MG63 (cell line): ENCODE results near the gene IFIH1. TPM values are rescaled to one million over a fixed set of nuclear protein-coding genes. Genes with fewer than 3 reads are reported as not detected.

Experiments used
- DNase-seq: peaks from one replicate; pipeline ENCODE4 v3.0.0-alpha.2; 2020
- H3K27me3 ChIP-seq: fragments of 250-450 bp; sonication (Bioruptor Pico); 2 replicates; pipeline ENCODE4 v1.5.1; 2020; ENCODE audit warnings: mild to moderate bottlenecking, moderate library complexity
- H3K36me3 ChIP-seq: fragments of 250-450 bp; sonication (Bioruptor Pico); 2 replicates; pipeline ENCODE4 v1.5.1; 2020; ENCODE audit warnings: mild to moderate bottlenecking, moderate library complexity
- H3K4me3 ChIP-seq: fragments of 250-450 bp; sonication (Bioruptor Pico); 2 replicates; pipeline ENCODE4 v1.5.1; 2020; ENCODE audit warnings: mild to moderate bottlenecking, moderate library complexity
- H3K9me3 ChIP-seq: fragments of 250-450 bp; sonication (Bioruptor Pico); 2 replicates; pipeline ENCODE4 v1.5.1; 2020; ENCODE audit warnings: mild to moderate bottlenecking, moderate library complexity
- total RNA-seq: library from RNA; depleted of rRNA; stranded (reverse); fragments of >200 nt; shearing (Covaris generic); gene quantifications from 2 replicates; pipeline ENCODE4 v1.2.3, GENCODE V29; 2014; ENCODE audit warnings: low replicate concordance

The IFIH1 gene
- total RNA-seq, 1 experiment from 2014 or later, result 3.5 TPM

- H3K27me3 ChIP-seq, result no peaks in the 10 kb centered on the region
- H3K4me3 ChIP-seq, result no peak overlapping the region
- no peaks in the 10 kb centered on the region for H3K36me3 ChIP-seq
- peak; percentile 67 for DNase-seq
- no peaks in the 10 kb centered on the region; the same call in 1 of the 2 replicates for H3K9me3 ChIP-seq
These were observed 73.9 kb downstream of the IFIH1 start for GRCh38 chr2:162244541-162245031.

- peak overlapping the region; percentile 25 for H3K4me3 ChIP-seq
- no peaks in the 10 kb centered on the region for H3K9me3 ChIP-seq
- H3K27me3 ChIP-seq, result no peaks in the 10 kb centered on the region
- no peaks in the 10 kb centered on the region for H3K36me3 ChIP-seq
- DNase-seq, result no peak
These were observed 74.8 kb downstream of the IFIH1 start for GRCh38 chr2:162243715-162244114.

- no peaks in the 10 kb centered on the region for H3K9me3 ChIP-seq
- DNase-seq, result peak; percentile 42
- H3K36me3 ChIP-seq, result no peaks in the 10 kb centered on the region
- peak within 1 kb of the TSS; percentile 25 for H3K4me3 ChIP-seq
- no peaks in the 10 kb centered on the region for H3K27me3 ChIP-seq
These were observed 75.2 kb downstream of the IFIH1 start, which contains the start of gene FAP for GRCh38 chr2:162243294-162243693. TSS of gene FAP (minus strand) at chr2:162243445. CDS start at chr2:162243327, 118 bp downstream.

GRCh38 chr2:162242586-162243280, 75.8 kb downstream of the IFIH1 start:
- DNase-seq, result no peak
- Histone ChIP-seq H3K27me3 (no peaks in the 10 kb centered on the region), H3K9me3 (no peaks in the 10 kb centered on the region), H3K36me3 (no peaks in the 10 kb centered on the region), H3K4me3 (peak overlapping the region; percentile 25)

- Histone ChIP-seq H3K27me3 (no peaks in the 10 kb centered on the region), H3K4me3 (no peak overlapping the region), H3K9me3 (no peaks in the 10 kb centered on the region), H3K36me3 (no peaks in the 10 kb centered on the region)
- DNase-seq, result no peak
These were observed 76.9 kb downstream of the IFIH1 start for GRCh38 chr2:162241571-162241970.

- no peak for DNase-seq
- Histone ChIP-seq H3K27me3 (no peaks in the 10 kb centered on the region), H3K4me3 (no peak overlapping the region), H3K9me3 (no peaks in the 10 kb centered on the region; the same call in 1 of the 2 replicates), H3K36me3 (no peaks in the 10 kb centered on the region)
These were observed 83.6 kb downstream of the IFIH1 start for GRCh38 chr2:162234620-162235462.

GRCh38 chr2:162233197-162233596, 85.3 kb downstream of the IFIH1 start:
- Histone ChIP-seq H3K27me3 (no peaks in the 10 kb centered on the region), H3K9me3 (no peaks in the 10 kb centered on the region; the same call in 1 of the 2 replicates), H3K4me3 (no peak overlapping the region), H3K36me3 (no peaks in the 10 kb centered on the region)
- DNase-seq, result peak; percentile 40

- no peaks in the 10 kb centered on the region; the same call in 1 of the 2 replicates for H3K9me3 ChIP-seq
- DNase-seq, result no peak
- H3K36me3 ChIP-seq, result no peaks in the 10 kb centered on the region
- no peak overlapping the region for H3K4me3 ChIP-seq
- no peaks in the 10 kb centered on the region for H3K27me3 ChIP-seq
These were observed 85.8 kb downstream of the IFIH1 start for GRCh38 chr2:162232671-162233070.

GRCh38 chr2:162232027-162232426, 86.5 kb downstream of the IFIH1 start:
- H3K4me3 ChIP-seq, result no peak overlapping the region
- no peaks in the 10 kb centered on the region for H3K27me3 ChIP-seq
- H3K9me3 ChIP-seq, result no peaks in the 10 kb centered on the region; the same call in 1 of the 2 replicates
- DNase-seq, result no peak
- H3K36me3 ChIP-seq, result no peaks in the 10 kb centered on the region

- no peaks in the 10 kb centered on the region for H3K27me3 ChIP-seq
- H3K36me3 ChIP-seq, result no peaks in the 10 kb centered on the region
- no peak overlapping the region for H3K4me3 ChIP-seq
- no peaks in the 10 kb centered on the region; the same call in 1 of the 2 replicates for H3K9me3 ChIP-seq
- no peak for DNase-seq
These were observed 87.7 kb downstream of the IFIH1 start for GRCh38 chr2:162230761-162231160.

- DNase-seq, result no peak
- no peaks in the 10 kb centered on the region for H3K36me3 ChIP-seq
- no peak overlapping the region for H3K4me3 ChIP-seq
- no peaks in the 10 kb centered on the region for H3K9me3 ChIP-seq
- no peaks in the 10 kb centered on the region for H3K27me3 ChIP-seq
These were observed 91.6 kb downstream of the IFIH1 start for GRCh38 chr2:162226836-162227235.

GRCh38 chr2:162221064-162221463, 97.4 kb downstream of the IFIH1 start:
- Histone ChIP-seq H3K27me3 (no peaks in the 10 kb centered on the region), H3K36me3 (no peaks in the 10 kb centered on the region), H3K4me3 (no peak overlapping the region), H3K9me3 (no peaks in the 10 kb centered on the region)
- peak; percentile 59 for DNase-seq

GRCh38 chr2:162220368-162220767, 98.1 kb downstream of the IFIH1 start:
- Histone ChIP-seq H3K27me3 (no peaks in the 10 kb centered on the region), H3K36me3 (no peaks in the 10 kb centered on the region), H3K9me3 (no peaks in the 10 kb centered on the region), H3K4me3 (no peak overlapping the region)
- no peak for DNase-seq

GRCh38 chr2:162219426-162219825, 99.1 kb downstream of the IFIH1 start:
- H3K4me3 ChIP-seq, result no peak overlapping the region
- H3K27me3 ChIP-seq, result no peaks in the 10 kb centered on the region
- DNase-seq, result no peak
- no peaks in the 10 kb centered on the region for H3K36me3 ChIP-seq
- H3K9me3 ChIP-seq, result no peaks in the 10 kb centered on the region

- Histone ChIP-seq H3K9me3 (no peaks in the 10 kb centered on the region), H3K27me3 (no peaks in the 10 kb centered on the region), H3K36me3 (no peaks in the 10 kb centered on the region; the same call in 1 of the 2 replicates), H3K4me3 (no peak overlapping the region)
- DNase-seq, result no peak
These were observed 100.9 kb downstream of the IFIH1 start for GRCh38 chr2:162217598-162217997.
